Stimulated activated CD8-positive, alpha-beta memory T cell treated with anti-CD3 and anti-CD28 coated beads, Interleukin-7, amount 100 ng/mL, for 4 hours (primary cell): Measurements from ENCODE around the gene LHX4.

Experiments used
- DNase-seq, 2 donors: peaks; one replicate each; pipeline ENCODE4 v3.0.0-alpha.2; 2020; ENCODE audit warnings: low read depth in 2 of 2

LHX4 gene

DNA sequence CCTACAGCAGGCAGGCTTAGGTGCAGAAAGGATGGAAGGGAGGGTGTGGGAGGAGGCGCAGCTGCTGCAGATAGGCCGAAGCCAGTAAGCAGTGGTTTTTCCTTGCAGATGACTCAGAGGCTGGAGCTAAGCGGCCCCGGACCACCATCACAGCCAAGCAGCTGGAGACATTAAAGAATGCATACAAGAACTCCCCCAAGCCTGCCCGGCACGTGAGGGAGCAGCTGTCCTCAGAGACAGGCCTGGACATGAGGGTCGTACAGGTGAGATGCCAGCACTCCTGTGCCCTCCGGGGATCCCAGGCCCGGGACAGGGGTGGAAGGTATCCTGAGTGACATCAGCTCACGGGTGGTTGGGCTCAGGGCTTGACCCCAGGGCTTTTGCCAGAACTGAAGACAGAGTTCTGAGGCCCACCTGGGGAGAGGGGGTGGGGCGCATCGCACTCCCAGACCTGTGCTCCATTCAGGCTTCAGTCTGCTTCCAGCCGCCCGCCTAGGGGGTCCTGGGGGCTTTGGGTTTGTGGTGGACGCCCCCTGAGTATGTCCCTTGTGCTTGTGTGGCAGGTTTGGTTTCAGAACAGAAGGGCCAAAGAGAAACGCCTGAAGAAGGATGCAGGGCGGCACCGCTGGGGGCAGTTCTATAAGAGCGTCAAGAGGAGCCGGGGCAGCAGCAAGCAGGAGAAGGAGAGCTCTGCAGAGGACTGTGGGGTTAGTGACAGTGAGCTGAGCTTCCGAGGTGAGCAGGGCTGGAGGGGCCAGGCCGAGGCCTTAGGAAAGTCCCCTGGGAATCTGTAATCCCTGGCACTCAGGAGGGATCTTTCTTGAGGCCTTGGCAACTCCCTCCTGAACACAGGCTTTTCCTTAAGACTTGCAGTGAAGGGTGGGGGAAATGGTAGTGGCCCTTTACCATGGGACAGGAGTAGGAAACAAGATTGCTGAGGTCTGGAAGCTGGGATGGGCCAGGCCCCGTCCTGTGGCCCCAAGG is 41.5 kb downstream of the LHX4 start:
- DNase-seq = no peak

DNA sequence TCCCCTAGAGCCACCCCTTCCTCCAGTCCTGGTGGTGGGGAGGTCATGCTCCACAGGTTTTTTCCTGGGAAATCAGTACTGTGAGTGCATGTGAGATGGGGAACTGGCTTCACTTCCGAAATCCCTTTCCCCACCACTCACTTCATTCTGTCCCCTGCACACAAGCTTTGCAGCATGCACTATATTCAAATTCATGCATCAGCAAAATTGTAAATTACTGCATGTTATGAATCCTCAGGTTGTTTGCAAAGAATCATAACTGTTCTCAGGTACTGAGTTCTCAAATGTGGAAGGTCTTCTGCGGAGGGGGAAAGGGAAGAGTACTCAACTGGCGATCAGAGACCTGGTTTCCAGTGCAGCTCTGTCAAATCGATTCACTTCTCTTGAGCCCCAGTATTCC is 42.3 kb downstream of the LHX4 start:
- DNase-seq = no peak

DNA sequence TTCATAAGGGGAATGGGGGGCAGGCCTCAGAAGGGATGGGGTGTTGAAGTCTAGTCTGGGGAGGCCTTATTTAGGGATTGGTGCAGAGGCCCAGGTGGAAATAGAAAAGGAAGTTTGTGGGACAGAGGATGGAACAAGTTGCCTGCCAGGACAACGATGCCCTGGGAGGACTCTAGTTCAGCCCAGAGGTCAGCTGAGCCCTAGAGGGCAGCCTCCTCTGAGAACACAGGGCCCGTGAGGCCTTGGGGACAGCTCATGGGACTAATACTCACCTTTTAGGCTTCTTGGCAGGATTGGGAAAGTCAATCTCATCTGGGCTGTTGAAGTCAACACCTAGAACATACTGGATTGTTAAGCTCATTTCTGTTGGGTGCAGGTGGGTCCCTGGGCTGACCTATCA is 43.0 kb downstream of the LHX4 start:
- no peak for DNase-seq

DNA sequence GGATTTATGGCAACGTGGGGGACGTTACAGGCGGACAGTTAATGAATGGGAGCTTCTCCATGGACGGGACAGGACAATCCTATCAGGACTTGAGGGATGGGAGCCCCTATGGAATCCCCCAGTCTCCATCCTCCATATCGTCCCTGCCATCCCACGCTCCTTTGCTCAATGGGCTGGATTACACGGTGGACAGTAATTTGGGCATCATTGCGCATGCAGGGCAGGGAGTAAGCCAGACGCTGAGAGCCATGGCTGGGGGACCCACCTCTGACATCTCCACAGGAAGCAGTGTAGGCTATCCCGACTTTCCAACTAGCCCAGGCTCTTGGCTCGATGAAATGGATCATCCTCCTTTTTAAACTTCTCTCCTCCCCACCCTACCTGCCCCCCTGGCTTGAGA is 44.2 kb downstream of the LHX4 start:
- DNase-seq = no peak

- DNase-seq = no peak
Observed at GRCh38 chr1:180275726-180276125, 45.7 kb downstream of the LHX4 start.

- DNase-seq = no peak
Observed at GRCh38 chr1:180277476-180278193, 47.6 kb downstream of the LHX4 start.

GRCh38 chr1:180278194-180278515 is 48.1 kb downstream of the LHX4 start:
- no peak for DNase-seq

DNA sequence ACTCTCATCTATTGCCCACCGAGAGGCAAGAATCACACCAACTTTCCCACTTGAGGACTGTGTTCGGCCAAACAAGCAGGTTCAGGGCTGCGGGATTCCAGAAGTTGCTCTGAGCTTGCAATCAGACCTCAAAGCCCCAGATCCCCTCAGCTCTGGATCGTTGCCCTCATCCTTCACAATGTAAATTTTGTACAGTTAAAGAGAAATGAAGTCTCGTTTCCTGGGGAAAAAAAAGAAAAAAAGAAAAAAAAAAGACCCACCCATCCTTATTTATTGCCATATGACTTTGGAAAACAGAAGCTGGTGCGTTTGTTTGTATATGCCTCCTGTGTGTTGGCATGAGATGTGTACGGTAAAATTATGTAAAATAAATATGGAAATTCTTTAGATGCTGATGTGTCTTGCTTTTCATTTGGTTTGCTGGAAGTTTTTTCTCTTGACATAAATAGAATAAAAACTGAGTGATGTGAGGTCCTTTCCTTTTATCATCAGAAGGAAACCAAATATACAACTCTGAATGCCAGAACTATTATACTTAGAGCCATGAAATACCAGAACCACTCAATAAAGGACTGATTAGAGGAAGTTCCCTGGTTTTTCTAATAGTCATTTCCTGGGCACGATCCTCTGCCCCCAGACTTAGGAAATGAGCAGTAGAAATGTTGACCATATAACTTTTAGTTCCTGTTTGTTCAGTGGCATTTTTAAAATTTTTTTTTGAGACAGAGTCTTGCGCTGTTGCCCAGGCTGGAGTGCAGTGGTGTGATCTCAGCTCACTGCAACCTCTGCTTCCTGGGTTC is 48.7 kb downstream of the LHX4 start:
- DNase-seq = no peak

- no peak for DNase-seq
Observed at GRCh38 chr1:180279651-180280050, 49.6 kb downstream of the LHX4 start.

DNA sequence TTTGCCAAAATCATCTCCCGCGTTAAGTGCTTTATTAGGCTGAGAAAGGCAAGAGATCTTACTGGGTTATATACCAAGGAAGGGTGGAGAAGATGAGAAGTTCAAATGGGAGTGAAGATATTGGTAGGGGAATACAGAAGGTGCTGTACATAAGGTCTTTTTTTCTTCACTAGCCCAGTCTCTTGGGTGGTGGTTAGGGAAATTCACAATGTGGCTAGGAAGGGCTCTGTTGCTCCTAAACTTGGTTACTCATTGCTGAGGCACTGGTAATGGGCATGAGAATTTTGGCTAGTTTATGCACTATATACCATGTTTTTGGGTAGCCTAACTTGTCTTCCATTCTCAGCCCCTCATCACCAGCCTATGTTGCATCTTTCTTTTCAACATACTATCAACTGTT is 50.6 kb downstream of the LHX4 start:
- DNase-seq = no peak

GRCh38 chr1:180281490-180281889 is 51.4 kb downstream of the LHX4 start:
- DNase-seq = no peak

GRCh38 chr1:180282401-180283044 is 52.5 kb downstream of the LHX4 start:
- no peak for DNase-seq

- no peak for DNase-seq
Observed at GRCh38 chr1:180283098-180283497, 53.0 kb downstream of the LHX4 start.

- DNase-seq = no peak
Observed at GRCh38 chr1:180286417-180286816, 56.4 kb downstream of the LHX4 start.

- DNase-seq = no peak
Observed at GRCh38 chr1:180287988-180288705, 58.1 kb downstream of the LHX4 start.

- DNase-seq = no peak
Observed at GRCh38 chr1:180288940-180289339, 58.9 kb downstream of the LHX4 start.

- DNase-seq = no peak
Observed at GRCh38 chr1:180290265-180291001, 60.4 kb downstream of the LHX4 start.

- no peak for DNase-seq
Observed at GRCh38 chr1:180291004-180291403, 60.9 kb downstream of the LHX4 start.

- DNase-seq = no peak
Observed at GRCh38 chr1:180294711-180295110, 64.6 kb downstream of the LHX4 start.

GRCh38 chr1:180295999-180296398 is 65.9 kb downstream of the LHX4 start:
- DNase-seq = no peak
